HG02973 (cell line): ENCODE results near the gene DUSP15.
"Not testable (repeated sequence)": the region's sequence is repeated elsewhere in the genome, so short reads cannot be mapped to it uniquely, and the experiment has no call there.

Experiments
- ATAC-seq: cut with Tn5 transposase; IDR thresholded peaks from one replicate; pipeline ENCODE4 v1.9.1; 2021; ENCODE audit warnings: moderate library complexity; ENCODE audit not compliant: unreplicated experiment

DUSP15 gene

DNA sequence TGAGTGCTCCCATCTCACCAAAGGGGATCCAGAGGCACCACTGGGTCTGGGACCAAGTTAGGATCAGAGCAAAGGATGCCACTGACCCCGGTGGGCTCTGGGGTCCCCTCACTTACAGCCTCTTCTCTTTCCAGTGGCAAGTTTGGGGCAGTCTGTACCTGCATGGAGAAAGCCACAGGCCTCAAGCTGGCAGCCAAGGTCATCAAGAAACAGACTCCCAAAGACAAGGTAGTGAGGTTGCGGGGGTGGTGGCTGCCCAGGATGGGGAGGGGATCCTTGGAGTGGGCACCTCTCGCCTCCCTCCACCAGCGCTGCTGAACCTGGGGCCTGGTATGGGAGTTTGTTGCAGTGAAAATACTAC is 46.2 kb downstream of the DUSP15 start:
- no peak for ATAC-seq

DNA sequence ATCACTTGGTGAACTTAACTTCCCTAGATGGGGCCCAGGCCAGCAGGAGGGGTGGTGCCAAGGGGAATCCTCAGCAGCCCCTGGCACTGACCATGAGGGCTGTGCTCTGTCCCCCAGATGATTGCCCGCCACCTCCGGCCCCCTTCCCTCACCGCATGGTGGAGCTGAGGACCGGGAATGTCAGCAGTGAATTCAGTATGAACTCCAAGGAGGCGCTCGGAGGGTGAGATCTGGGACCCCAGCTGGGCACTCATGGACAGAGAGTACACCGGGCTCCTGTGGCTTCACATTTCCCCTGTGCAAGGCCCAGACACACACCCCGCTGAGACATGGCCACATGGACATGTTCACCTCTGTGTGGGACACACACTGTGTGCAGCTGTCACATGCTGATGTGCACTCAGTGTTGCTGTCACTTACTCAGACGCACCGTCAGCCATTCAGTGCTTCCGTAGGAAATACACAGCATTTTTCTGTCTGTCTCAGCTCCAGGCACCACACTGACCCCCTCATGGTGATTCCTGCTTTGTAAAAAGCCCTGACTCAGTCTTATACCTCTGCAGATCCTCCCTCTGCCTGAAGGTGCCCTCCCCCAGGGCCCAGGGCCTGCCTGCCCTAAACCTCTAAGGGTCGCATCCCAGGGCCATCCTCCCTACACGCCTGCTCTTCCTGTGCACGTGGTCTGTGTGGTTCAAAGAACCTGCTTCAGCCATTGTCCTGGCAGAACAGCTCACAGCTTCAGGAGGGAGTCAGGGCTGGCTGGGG is 46.8 kb downstream of the DUSP15 start:
- ATAC-seq, result no peak

DNA sequence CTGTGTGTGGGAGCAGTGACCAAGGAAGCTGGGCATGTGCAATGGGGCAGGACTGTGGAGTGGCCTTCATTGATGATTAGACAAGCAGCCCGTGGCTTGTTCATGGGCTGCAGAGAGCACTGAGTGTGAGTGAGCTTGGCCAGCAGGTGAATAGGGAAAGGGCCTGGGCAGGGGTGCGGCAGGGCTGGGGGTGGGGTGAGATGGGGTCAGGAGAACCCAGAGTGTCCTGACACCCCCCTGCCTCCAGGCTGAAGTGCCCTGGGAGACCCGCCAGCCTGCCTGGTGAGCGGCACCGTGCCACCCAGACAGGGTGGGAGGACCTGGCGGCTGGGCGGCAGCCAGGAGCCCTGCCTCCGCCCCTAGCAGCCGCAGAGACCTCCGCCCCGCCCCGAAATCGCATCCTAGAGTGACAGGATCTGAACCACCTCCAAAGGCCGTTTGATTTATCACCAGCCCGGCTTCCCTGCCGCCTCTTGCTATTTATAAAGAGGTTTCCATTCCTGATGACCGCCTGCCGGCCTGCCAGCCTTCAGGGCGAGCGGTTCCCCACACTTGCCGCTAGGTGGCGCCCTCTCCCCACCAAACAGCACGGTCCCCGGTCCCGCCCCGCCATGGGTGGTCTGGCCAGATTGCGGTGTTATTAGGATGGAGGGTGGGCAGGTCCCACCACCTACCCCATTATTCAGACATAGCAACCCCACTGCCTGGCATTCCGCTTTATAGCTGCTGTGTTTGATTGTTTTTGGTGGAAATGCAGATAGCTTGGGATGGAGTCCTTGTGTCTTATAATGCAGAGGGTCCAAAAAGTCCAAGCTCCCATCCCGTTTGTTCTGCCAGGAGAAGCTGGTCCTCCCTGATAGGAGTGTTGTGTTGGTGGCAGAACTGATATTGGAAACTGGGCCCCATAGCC is 47.7 kb downstream of the DUSP15 start:
- peak; percentile 65 for ATAC-seq

DNA sequence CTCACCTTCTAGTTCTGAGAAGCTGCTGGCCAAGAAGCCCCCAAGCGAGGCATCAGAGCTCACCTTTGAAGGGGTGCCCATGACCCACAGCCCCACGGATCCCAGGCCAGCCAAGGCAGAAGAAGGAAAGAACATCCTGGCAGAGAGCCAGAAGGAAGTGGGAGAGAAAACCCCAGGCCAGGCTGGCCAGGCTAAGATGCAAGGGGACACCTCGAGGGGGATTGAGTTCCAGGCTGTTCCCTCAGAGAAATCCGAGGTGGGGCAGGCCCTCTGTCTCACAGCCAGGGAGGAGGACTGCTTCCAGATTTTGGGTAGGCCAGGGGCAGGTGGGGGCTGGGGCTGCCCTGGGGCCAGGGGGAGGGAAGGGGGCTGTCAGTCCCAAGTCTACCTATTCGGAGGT is 48.9 kb downstream of the DUSP15 start:
- no peak for ATAC-seq

DNA sequence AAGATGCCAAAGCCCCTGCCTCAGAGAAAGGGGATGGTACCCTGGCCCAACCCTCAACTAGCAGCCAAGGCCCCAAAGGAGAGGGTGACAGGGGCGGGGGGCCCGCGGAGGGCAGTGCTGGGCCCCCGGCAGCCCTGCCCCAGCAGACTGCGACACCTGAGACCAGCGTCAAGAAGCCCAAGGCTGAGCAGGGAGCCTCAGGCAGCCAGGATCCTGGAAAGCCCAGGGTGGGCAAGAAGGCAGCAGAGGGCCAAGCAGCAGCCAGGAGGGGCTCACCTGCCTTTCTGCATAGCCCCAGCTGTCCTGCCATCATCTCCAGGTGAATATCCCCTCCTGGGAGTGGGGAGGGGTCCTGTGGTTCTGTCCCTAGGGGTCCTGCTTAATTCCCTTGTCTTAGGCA is 50.1 kb downstream of the DUSP15 start:
- no peak for ATAC-seq

DNA sequence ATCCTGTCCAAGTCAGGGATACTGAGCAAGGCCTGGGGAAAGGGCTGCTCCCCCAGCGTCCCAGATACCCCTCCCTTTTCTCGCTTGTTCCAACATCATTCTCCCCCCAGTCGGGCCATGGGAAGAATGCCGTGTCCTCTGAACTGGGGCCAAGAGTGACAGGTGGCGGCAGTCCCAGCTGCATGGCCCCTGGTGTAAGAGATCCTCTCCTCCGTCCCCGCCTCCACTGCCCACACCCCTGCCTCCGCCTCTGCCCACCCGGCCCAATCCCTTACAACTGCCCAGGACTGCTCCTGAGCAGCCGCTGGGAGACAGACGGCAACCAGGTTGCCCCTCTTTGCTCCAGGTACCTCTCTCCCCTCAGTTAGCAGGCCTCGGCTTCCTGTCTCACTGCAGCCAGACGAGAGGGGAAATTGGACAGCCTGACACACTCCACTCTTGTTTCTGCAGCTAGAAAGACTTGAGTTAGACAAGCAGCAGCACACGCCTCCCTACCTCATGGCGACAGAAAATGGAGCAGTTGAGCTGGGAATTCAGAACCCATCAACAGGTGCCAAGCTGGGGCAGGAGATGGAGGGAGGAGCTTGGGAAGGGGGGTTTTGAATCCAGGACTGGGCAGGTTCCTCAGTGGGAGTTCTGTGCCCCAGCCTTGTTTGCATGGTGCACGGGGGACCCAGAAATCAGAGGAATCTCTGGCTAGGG is 51.1 kb downstream of the DUSP15 start, which contains the start of gene MYLK2:
Gene MYLK2, plus strand, starts transcription at position 274 of the 702 bp plus-strand sequence. Its CDS starts 225 bp downstream, at position 499.
- ATAC-seq, result no peak

DNA sequence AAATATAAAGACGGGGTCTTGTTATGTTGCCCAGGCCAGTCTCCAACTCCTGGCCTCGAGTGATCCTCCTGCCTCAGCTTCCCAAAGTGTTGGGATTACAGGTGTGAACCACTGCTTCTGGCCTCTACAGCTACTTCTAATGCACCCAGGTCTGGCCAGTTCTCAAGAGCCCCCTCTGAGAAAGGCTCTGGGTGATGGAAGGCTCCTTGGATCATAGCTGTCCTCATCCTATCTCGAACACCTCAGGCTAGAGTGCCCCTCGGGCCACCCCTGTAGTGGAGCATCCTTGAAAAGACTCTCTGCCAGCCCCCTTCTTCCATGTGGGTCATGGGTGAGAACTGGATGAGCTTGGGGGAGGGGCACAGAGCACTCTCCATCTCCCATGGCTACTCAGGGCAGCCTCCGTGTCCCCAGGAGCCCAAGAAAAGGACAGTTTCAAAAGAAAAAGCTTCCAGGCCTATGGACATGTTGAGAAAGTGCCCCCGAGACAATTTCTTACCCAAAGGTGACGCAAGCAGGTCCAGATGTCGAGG is 51.9 kb downstream of the DUSP15 start:
- ATAC-seq, result no peak

DNA sequence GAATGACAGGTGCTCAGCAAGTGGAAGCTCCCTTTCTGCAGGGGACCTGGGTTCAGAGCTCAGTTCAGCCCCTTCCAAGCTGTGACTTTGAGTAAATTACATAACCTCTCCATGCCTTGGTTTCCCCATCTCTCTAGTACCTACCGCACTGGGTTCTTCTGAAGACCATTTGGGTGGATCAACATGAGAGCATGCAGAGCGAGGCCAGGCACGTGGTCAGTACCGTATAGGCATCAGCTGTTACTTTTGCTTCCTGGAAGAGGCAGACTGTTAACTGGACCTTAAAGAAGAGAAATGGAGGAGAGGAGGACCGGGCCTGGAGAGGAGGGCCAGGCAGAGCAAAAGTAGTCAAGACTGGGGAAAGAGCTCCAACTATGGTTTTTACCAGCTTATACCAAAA is 52.9 kb downstream of the DUSP15 start:
- ATAC-seq, result no peak

DNA sequence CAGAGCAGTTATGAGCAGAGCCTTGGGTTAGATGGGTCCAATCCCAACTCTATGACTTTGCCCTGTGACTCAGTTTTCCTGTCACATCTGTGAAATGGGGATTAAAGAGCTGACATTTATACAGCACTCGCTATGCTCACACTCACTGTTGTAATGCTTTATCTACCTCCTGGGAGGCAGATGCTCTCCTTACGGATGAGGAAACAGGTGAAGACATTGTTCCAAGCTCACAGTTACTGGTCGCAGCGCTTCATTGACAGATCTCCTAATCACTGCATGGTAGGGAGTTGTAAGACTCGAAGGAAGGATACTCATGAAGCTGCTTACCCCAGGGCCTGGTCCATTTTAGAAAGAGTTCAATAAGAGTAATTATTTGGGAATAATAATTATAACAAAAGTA is 54.1 kb downstream of the DUSP15 start:
- ATAC-seq, result no peak

DNA sequence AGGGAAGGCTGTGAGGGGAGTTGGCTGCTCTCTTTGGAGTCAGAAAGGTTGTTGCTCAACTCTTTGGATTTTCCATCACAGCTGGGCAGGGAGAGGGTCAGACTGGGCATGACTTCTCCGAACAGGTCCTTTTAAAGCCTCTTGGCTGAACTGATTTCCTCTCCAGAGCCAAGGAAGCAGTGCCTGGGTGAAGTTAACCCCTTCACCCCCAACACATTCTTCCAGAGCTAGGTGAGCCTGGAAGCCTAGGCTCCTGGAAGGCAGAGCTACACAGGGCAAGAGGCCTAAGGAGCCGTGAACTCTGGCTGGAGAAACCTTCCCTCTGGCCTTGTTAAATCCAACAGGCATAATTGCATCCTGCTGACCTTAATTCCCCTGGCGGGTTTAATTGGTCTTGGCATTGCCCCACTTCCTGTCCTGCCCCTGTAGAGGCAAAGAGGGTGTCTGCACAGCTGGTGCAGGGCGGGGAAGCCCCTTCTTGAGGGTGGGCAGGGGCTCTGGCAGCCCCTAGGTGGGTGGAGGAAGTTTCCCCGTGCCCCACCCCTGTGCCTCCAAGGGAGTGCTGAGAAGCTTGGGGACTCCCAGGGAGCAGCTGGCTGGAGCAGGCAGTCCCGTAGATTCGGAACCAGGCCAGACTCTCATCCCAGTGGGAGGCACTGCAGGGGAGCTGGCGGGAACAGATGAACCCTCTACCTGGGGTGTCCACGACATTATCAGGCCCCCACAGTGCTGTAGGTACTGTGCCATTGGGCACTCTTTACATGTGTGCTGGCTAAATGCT is 54.7 kb downstream of the DUSP15 start:
- ATAC-seq, result no peak

DNA sequence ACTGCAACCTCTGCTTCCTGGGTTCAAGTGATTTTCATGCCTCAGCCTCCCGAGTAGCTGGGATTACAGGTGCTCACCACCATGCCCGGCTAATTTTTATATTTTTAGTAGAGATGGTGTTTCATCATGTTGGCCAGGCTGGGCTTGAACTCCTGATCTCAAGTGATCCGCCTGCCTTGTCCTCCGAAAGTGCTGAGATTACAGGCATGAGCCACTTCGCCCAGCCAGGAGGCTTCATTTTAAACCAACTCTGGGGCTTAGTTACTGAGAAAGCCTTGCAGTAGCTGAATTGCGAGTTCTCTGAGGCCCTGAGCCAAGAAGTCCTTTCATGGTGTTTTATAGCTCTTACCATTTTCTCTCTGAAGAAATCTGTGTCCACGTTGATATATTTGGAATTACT is 56.2 kb downstream of the DUSP15 start:
- not testable (repeated sequence) for ATAC-seq

DNA sequence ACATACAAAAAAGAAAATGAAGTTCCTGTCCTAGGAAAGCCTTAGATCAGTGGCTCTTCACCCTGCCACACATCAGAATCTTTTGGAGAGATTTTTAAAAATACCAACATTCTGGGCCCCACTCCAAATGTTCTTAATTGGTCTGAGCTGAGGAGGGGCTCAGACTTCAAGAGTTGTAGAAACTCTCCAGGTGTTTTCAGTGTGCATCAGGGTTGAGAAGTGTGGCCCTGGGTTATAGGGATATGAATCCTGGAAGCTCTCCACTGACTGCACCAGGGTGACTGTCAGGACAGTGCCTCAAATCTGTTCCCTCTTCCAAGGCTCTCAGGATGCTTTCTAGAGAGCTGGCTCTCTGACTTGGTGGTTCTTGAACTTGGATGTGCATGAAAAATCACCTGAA is 56.7 kb downstream of the DUSP15 start:
- no peak for ATAC-seq

DNA sequence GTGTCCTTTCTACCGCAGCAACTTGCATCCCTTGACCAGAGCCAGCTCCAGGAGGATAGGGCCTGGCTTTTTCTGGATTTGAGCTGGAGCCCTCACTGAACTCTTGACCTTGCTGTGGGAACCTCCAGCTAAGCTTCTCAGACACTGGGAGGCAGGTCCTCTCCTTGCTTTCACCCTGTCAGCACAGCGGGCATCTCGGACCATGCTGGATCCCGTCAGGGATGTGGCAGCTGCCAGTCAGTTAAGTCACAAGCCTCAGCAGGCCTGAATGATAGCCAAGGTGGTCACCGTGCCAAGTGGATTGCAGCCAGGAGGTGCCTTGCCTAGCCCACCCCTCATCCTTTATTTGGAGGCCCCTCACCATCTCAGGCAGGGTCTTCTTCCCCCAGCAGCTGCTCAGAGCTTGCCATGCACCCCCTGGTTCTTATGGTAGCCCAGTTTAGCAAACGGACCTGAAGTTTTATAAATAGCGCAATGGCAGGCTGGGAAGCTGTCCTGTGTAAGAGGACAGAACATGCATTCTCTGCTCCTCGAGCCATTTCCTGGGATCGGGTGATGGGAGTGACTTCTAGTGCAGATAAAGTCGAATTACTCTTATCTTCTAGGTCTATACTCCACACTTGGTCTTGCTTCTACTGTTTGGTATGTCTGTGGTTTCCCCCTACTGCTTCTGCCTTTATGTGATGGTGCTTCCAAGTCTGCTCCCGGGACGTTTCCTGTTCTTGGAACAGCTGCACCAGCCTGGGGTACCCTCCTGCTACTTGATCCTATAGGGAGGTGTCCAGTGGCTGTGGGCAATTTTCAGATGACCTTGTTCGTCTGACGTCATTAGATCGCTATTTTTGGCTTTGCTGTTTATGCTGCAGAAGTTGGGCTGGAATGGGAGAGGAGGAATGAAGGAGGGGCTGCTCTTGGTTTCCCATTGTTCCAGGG is 58.3 kb downstream of the DUSP15 start:
- no peak for ATAC-seq

DNA sequence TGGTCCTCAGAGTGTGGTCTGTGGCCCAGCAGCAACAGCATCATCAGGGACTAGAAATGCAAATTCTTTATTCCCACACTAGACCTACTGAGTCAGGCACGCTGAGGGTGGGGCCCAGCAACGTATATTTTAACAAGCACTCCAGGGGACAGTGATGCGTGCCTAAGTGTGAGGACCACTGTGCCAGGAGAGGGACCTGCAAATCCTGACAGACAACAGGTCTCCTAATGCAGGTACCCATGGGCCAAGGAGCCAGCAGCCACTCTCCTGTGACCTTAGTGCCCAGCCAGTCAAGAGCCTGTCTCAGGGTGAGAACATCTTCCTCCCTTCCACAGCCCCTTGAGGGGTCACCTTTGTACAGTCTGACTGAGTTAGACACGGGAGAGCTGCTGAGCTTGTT is 59.1 kb downstream of the DUSP15 start:
- ATAC-seq, result no peak
